NK-92 treated with Interleukin-12 subunit alpha and Interleukin-12 subunit beta, amount 100 ng/mL, for 24 hours (cell line): ENCODE results near the gene PLEKHA1.

Experiments
- DNase-seq: peaks from one replicate; lab custom pipeline; 2025; lab: John Stamatoyannopoulos, UW

The PLEKHA1 gene

GRCh38 chr10:122374237-122374858, at the start of gene PLEKHA1:
PLEKHA1 (plus strand) TSS chr10:122374708; CDS start chr10:122393201, 18,493 bp downstream.
- DNase-seq, result no peak

- DNase-seq, result no peak
Observed at GRCh38 chr10:122325235-122325634, 49.3 kb upstream of the PLEKHA1 start.

- no peak for DNase-seq
Observed at GRCh38 chr10:122326385-122326784, 48.1 kb upstream of the PLEKHA1 start.

GRCh38 chr10:122326806-122327205, 47.7 kb upstream of the PLEKHA1 start:
- no peak for DNase-seq

- DNase-seq, result no peak
Observed at GRCh38 chr10:122327237-122328206, 47.0 kb upstream of the PLEKHA1 start.

- DNase-seq, result no peak
Observed at GRCh38 chr10:122328676-122329075, 45.8 kb upstream of the PLEKHA1 start.

GRCh38 chr10:122329416-122329815, 45.1 kb upstream of the PLEKHA1 start:
- DNase-seq, result no peak

- DNase-seq, result no peak
Observed at GRCh38 chr10:122331100-122331499, 43.4 kb upstream of the PLEKHA1 start.

- no peak for DNase-seq
Observed at GRCh38 chr10:122331615-122332446, 42.7 kb upstream of the PLEKHA1 start.

- DNase-seq, result no peak
Observed at GRCh38 chr10:122333037-122333436, 41.5 kb upstream of the PLEKHA1 start.

- DNase-seq, result no peak
Observed at GRCh38 chr10:122336332-122336731, 38.2 kb upstream of the PLEKHA1 start.

GRCh38 chr10:122336961-122337360, 37.5 kb upstream of the PLEKHA1 start:
- DNase-seq, result no peak

- DNase-seq, result no peak
Observed at GRCh38 chr10:122338609-122339441, 35.7 kb upstream of the PLEKHA1 start.

- DNase-seq, result no peak
Observed at GRCh38 chr10:122341141-122341810, 33.2 kb upstream of the PLEKHA1 start.

GRCh38 chr10:122342293-122343134, 32.0 kb upstream of the PLEKHA1 start:
- no peak for DNase-seq

- DNase-seq, result no peak
Observed at GRCh38 chr10:122343135-122343800, 31.2 kb upstream of the PLEKHA1 start.

GRCh38 chr10:122343936-122344335, 30.6 kb upstream of the PLEKHA1 start:
- DNase-seq, result no peak

GRCh38 chr10:122344741-122345258, 29.7 kb upstream of the PLEKHA1 start:
- DNase-seq, result no peak

- DNase-seq, result no peak
Observed at GRCh38 chr10:122346326-122346950, 28.1 kb upstream of the PLEKHA1 start.
